ENCODE results near the gene ARHGAP32.

DNA sequence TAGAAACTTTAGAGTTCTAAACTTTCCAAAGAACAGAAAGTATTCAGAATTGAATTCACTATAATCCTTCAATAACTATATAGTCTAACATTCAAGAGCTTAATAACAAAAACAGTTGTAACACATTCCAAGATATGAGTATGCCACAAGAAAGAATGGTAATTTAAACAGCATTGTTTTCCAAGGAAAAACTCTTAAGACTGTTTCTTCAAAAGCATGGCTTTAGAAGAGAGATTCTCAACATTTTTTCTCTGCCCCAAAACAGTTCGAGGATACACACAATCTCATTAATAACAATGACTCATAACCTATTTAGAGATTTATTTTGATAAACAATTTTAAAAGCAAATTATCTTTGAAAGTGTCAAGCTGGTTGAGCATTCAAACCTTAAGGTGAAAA, 16.7 kb upstream of the ARHGAP32 start:
- no peak for TF ChIP-seq EZH2phosphoT487 (IDR thresholded peaks at IDR 0.05; ENCODE audit: low read depth, severe bottlenecking, unreplicated experiment)
- TF ChIP-seq, protein P1, sequence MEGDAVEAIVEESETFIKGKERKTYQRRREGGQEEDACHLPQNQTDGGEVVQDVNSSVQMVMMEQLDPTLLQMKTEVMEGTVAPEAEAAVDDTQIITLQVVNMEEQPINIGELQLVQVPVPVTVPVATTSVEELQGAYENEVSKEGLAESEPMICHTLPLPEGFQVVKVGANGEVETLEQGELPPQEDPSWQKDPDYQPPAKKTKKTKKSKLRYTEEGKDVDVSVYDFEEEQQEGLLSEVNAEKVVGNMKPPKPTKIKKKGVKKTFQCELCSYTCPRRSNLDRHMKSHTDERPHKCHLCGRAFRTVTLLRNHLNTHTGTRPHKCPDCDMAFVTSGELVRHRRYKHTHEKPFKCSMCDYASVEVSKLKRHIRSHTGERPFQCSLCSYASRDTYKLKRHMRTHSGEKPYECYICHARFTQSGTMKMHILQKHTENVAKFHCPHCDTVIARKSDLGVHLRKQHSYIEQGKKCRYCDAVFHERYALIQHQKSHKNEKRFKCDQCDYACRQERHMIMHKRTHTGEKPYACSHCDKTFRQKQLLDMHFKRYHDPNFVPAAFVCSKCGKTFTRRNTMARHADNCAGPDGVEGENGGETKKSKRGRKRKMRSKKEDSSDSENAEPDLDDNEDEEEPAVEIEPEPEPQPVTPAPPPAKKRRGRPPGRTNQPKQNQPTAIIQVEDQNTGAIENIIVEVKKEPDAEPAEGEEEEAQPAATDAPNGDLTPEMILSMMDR (IDR thresholded peaks at IDR 0.05; ENCODE audit: poor library complexity) = no peak

All from hepatocyte (in vitro differentiated cells).